Measurements from ENCODE around the gene LRRC43. TPM values are rescaled to one million over a fixed set of nuclear protein-coding genes. Genes with fewer than 3 reads are reported as not detected.

LRRC43 gene
- total RNA-seq, 1 experiment from 2014 or later, result 0.46 TPM

GRCh38 chr12:122159882-122160281 is 23.0 kb upstream of the LRRC43 start:
- H3K79me1 ChIP-seq (ENCODE audit: insufficient read depth, low read depth, low read length, poor library complexity, severe bottlenecking), result no peaks in the 10 kb centered on the region
- H3K27ac ChIP-seq (ENCODE audit: insufficient read length, low read depth, low read length), result no peak overlapping the region
- H3K4ac ChIP-seq (ENCODE audit: low read depth, low read length), result no peak overlapping the region
- peak; percentile 42; the same call in 2 of the 3 replicates for TF ChIP-seq CTCF (conservative IDR thresholded peaks at IDR 0.05)
- no peak overlapping the region for H3K14ac ChIP-seq (ENCODE audit: insufficient read depth, low read length)
- no peak overlapping the region for H3T11ph ChIP-seq (ENCODE audit: low read length)
- H3K23ac ChIP-seq (ENCODE audit: insufficient read length, low read depth, low read length), result no peak overlapping the region
- H4K20me1 ChIP-seq (ENCODE audit: control insufficient read depth, insufficient read depth, insufficient read length), result no peaks in the 10 kb centered on the region
- no peaks in the 10 kb centered on the region for H3K79me2 ChIP-seq (ENCODE audit: insufficient read depth, low read length)
- DNase-seq, result no peak
- H2AK5ac ChIP-seq (ENCODE audit: insufficient read length, low read length), result no peak overlapping the region
- H3K4me1 ChIP-seq (ENCODE audit: insufficient read depth, low read length), result no peaks in the 10 kb centered on the region
- no peak overlapping the region for H3K4me3 Mint-ChIP-seq
- H3K9me3 Mint-ChIP-seq, result no peaks in the 10 kb centered on the region
- H3K4me1 Mint-ChIP-seq, result peaks cover 8% of the 10 kb centered on the region in 2 experiments
- H4K8ac ChIP-seq (replicated peaks; ENCODE audit: insufficient read length, low read depth, low read length), result no peak overlapping the region
- no peaks in the 10 kb centered on the region for H3K23me2 ChIP-seq (ENCODE audit: insufficient read length, low read depth, low read length, poor library complexity, severe bottlenecking)
- H3K18ac ChIP-seq (ENCODE audit: insufficient read length, low read depth, low read length), result no peak overlapping the region
- H3K27ac Mint-ChIP-seq, result no peak overlapping the region
- WGBS (ENCODE audit: extremely low coverage, insufficient read length, low lambda C conversion rate), result no CpG with 5 or more reads among the region's 4 CpGs
- H2BK12ac ChIP-seq (ENCODE audit: insufficient read length, low read depth, low read length), result no peak overlapping the region
- H3K4me2 ChIP-seq (ENCODE audit: insufficient read depth, insufficient read length, low read length), result no peak overlapping the region
- H4K91ac ChIP-seq (ENCODE audit: insufficient read length, low read depth, low read length), result no peak overlapping the region
- H2AFZ ChIP-seq (ENCODE audit: low read length), result no peak overlapping the region
- H2BK5ac ChIP-seq (ENCODE audit: insufficient read length, low read length), result no peak overlapping the region
- H4K5ac ChIP-seq (ENCODE audit: insufficient read length, low read depth, low read length), result no peak overlapping the region
- H3K9ac ChIP-seq (ENCODE audit: extremely low read depth, insufficient read length, low read length), result no peak overlapping the region
- H3K27me3 Mint-ChIP-seq (ENCODE audit: low read depth), result peaks cover 3% of the 10 kb centered on the region
- H3K27me3 ChIP-seq (ENCODE audit: insufficient read depth, low read length), result no peaks in the 10 kb centered on the region
- H2BK120ac ChIP-seq (ENCODE audit: low read depth, low read length, poor library complexity, severe bottlenecking), result no peak overlapping the region
- H3K36me3 Mint-ChIP-seq (ENCODE audit: insufficient read depth in 1 of 3, low read depth in 3 of 3), result no peaks in the 10 kb centered on the region
- H3K9me3 ChIP-seq (ENCODE audit: control insufficient read depth, low read depth, low read length), result no peaks in the 10 kb centered on the region
- H2BK20ac ChIP-seq (ENCODE audit: low read depth, low read length, poor library complexity, severe bottlenecking), result no peak overlapping the region
- H3K56ac ChIP-seq (ENCODE audit: insufficient read length, low read depth, low read length), result no peak overlapping the region
- no peak overlapping the region for H2BK15ac ChIP-seq (ENCODE audit: low read depth, low read length)
